ENCODE results near the gene ADAMTS4.
A peak's percentile ranks its signal among the peaks of the same experiment; 100 is the strongest.

ADAMTS4 gene

DNA sequence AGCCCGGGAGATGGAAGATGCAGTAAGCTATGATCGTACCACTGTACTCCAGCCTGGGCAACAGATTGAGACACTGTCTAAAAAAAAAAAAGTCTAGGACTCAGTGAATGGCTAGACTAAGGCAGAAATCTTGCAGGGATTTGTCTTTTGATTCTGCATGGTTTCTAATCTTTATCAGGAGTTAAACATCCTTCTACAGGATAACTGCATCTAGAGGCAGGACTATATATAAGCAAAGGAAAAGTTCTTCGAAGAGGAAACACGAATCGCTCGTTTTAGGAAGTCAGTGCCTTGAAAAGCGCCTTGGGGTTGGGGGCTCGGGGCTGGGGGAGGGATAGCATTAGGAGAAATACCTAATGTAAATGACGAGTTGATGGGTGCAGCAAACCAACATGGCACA is 45.7 kb downstream of the ADAMTS4 start:
- peak overlapping the region; percentile 99 for H2AFZ ChIP-seq (ENCODE audit: low read depth, low read length)
- no peak for DNase-seq

DNA sequence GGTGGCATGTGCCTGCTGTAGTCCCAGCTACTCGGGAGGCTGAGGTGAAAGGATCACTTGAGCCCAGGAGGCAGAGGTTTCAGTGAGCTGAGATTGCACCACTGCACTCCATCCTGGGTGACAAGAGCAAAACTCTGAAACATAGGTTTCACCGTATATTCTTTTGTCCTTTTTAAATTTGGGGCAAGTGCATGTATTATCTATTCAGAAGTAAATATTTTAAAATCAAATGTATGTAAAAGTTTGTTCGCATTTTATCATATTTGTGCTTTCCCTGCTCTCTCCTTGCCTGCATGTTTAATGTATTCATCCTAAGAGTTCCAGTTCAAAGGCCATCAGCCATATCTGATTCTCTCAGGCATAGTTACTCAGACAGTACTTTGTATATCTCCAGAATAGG is 53.0 kb downstream of the ADAMTS4 start:
- DNase-seq (no peak), ATAC-seq (ENCODE audit: insufficient read depth, low read depth) (no peak)
- Histone ChIP-seq H3K4me2 (ENCODE audit: insufficient read depth, low read length) (no peak overlapping the region), H3K79me2 (ENCODE audit: insufficient read depth, low read length) (no peaks in the 10 kb centered on the region), H3K9ac (ENCODE audit: low read depth, low read length) (no peak overlapping the region), H3K4me1 (ENCODE audit: insufficient read depth, low read length) (no peaks in the 10 kb centered on the region), H3K4me3 (ENCODE audit: low read depth in 1 of 2, low read length in 2 of 2) (no peak overlapping the region), H4K20me1 (ENCODE audit: insufficient read depth, low read length) (no peaks in the 10 kb centered on the region), H3K36me3 (ENCODE audit: insufficient read depth, low read length) (no peaks in the 10 kb centered on the region), H3K9me3 (ENCODE audit: insufficient read depth, low read length, severe bottlenecking) (no peaks in the 10 kb centered on the region), H2AFZ (ENCODE audit: low read depth, low read length) (no peak overlapping the region), H3K27ac (ENCODE audit: low read length) (no peak overlapping the region), H3K27me3 (ENCODE audit: insufficient read depth, low read length, poor library complexity) (no peaks in the 10 kb centered on the region)
- no peak for TF ChIP-seq CTCF (IDR thresholded peaks at IDR 0.05; ENCODE audit: borderline replicate concordance, extremely low read depth, low read length, poor library complexity, severe bottlenecking)
- TF ChIP-seq EZH2 (IDR thresholded peaks at IDR 0.05; ENCODE audit: borderline replicate concordance, low read depth, low read length, severe bottlenecking) = no peak

More for the DNA sequence above, 45.7 kb downstream of the ADAMTS4 start:
- Histone ChIP-seq H4K20me1 (ENCODE audit: insufficient read depth, low read length) (no peaks in the 10 kb centered on the region), H3K9me3 (ENCODE audit: insufficient read depth, low read length, severe bottlenecking) (no peaks in the 10 kb centered on the region), H3K4me3 (ENCODE audit: low read depth in 1 of 2, low read length in 2 of 2) (peak overlapping the region; percentile 80 to 82; a peak in 3 of 4 replicates), H3K4me1 (ENCODE audit: insufficient read depth, low read length) (peaks cover 28% of the 10 kb centered on the region), H3K4me2 (ENCODE audit: insufficient read depth, low read length) (peak overlapping the region; percentile 75), H3K27ac (ENCODE audit: low read length) (peak overlapping the region; percentile 100), H3K9ac (ENCODE audit: low read depth, low read length) (peak overlapping the region; percentile 84), H3K79me2 (ENCODE audit: insufficient read depth, low read length) (peaks cover 23% of the 10 kb centered on the region), H3K36me3 (ENCODE audit: insufficient read depth, low read length) (peaks cover 12% of the 10 kb centered on the region), H3K27me3 (ENCODE audit: insufficient read depth, low read length, poor library complexity) (no peaks in the 10 kb centered on the region)
- no peak for TF ChIP-seq EZH2 (IDR thresholded peaks at IDR 0.05; ENCODE audit: borderline replicate concordance, low read depth, low read length, severe bottlenecking)
- no peak for TF ChIP-seq CTCF (IDR thresholded peaks at IDR 0.05; ENCODE audit: borderline replicate concordance, extremely low read depth, low read length, poor library complexity, severe bottlenecking)
- peak; percentile 27 for ATAC-seq (ENCODE audit: insufficient read depth, low read depth)

- DNase-seq (no peak), ATAC-seq (ENCODE audit: insufficient read depth, low read depth) (no peak)
- Histone ChIP-seq H3K27ac (ENCODE audit: low read length) (no peak overlapping the region), H3K4me2 (ENCODE audit: insufficient read depth, low read length) (no peak overlapping the region), H4K20me1 (ENCODE audit: insufficient read depth, low read length) (no peaks in the 10 kb centered on the region), H3K36me3 (ENCODE audit: insufficient read depth, low read length) (peaks cover 5% of the 10 kb centered on the region), H3K9me3 (ENCODE audit: insufficient read depth, low read length, severe bottlenecking) (no peaks in the 10 kb centered on the region), H3K4me1 (ENCODE audit: insufficient read depth, low read length) (no peaks in the 10 kb centered on the region), H3K4me3 (ENCODE audit: low read depth in 1 of 2, low read length in 2 of 2) (no peak overlapping the region), H2AFZ (ENCODE audit: low read depth, low read length) (no peak overlapping the region), H3K79me2 (ENCODE audit: insufficient read depth, low read length) (0 out of 2 replicates have a peak, but pooled peaks cover under 1% of the 10 kb centered on the region), H3K9ac (ENCODE audit: low read depth, low read length) (no peak overlapping the region), H3K27me3 (ENCODE audit: insufficient read depth, low read length, poor library complexity) (no peaks in the 10 kb centered on the region)
- TF ChIP-seq CTCF (IDR thresholded peaks at IDR 0.05; ENCODE audit: borderline replicate concordance, extremely low read depth, low read length, poor library complexity, severe bottlenecking) = no peak
- TF ChIP-seq EZH2 (IDR thresholded peaks at IDR 0.05; ENCODE audit: borderline replicate concordance, low read depth, low read length, severe bottlenecking) = no peak
Observed at GRCh38 chr1:161140755-161141400, 58.0 kb downstream of the ADAMTS4 start.
